ENCODE results near the gene AMD1.
A peak's percentile ranks its signal among the peaks of the same experiment; 100 is the strongest.

- TF ChIP-seq POLR2A (IDR thresholded peaks at IDR 0.05; ENCODE audit: extremely low read depth, insufficient read length) (peak; percentile 99), MYC (IDR thresholded peaks at IDR 0.05; ENCODE audit: low read depth, low read length) (peak; percentile 71), MAX (IDR thresholded peaks at IDR 0.05; ENCODE audit: low read depth, low read length) (peak; percentile 69)
Observed at GRCh38 chr6:110873981-110874879, at the start of gene AMD1.

All from NB4 (cell line).